Measurements from ENCODE around the gene ARL6IP5.

Gene ARL6IP5

DNA sequence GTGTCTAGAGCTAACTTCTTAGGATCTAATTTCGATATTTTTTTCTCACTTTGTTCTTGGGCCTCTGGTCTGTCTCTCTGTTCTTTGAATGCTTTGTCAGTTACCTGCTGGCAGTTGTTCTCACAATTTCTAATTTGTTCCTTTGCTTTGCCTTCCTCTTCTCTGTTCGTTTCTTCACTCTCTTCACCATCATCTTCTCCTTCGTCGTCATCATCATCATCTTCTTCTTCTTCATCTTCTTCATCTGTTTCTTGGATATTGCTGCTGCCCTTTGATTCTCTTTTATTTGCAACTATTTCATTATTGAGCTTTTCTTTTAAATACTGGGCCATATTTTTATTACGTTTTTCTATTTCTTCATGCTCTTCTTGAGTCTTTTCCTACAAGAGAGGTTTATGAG, 34.9 kb downstream of the ARL6IP5 start:
- H3K9me3 ChIP-seq (ENCODE audit: insufficient read depth, low read depth, low read length) = no peaks in the 10 kb centered on the region
- no peaks in the 10 kb centered on the region for H3K27me3 ChIP-seq (ENCODE audit: insufficient read depth, low read length, poor library complexity, severe bottlenecking)
- H3K79me2 ChIP-seq (ENCODE audit: insufficient read depth, low read length) = no peaks in the 10 kb centered on the region
- no peak overlapping the region for H3K9ac ChIP-seq (ENCODE audit: low read depth, low read length, poor library complexity, severe bottlenecking)
- no peak overlapping the region for H2AFZ ChIP-seq (ENCODE audit: low read length)
- H3K4me1 ChIP-seq (ENCODE audit: insufficient read depth, low read length, poor library complexity, severe bottlenecking) = no peaks in the 10 kb centered on the region
- H3F3A ChIP-seq (ENCODE audit: low read depth) = no peaks in the 10 kb centered on the region
- no peaks in the 10 kb centered on the region for H3K36me3 ChIP-seq (ENCODE audit: insufficient read depth, low read length)
- no peak overlapping the region for H3K4me2 ChIP-seq (ENCODE audit: low read depth, low read length, poor library complexity, severe bottlenecking)
- no peaks in the 10 kb centered on the region for H3K9me2 ChIP-seq (replicated peaks; ENCODE audit: low read depth, low read length)
- TF ChIP-seq, protein P1, sequence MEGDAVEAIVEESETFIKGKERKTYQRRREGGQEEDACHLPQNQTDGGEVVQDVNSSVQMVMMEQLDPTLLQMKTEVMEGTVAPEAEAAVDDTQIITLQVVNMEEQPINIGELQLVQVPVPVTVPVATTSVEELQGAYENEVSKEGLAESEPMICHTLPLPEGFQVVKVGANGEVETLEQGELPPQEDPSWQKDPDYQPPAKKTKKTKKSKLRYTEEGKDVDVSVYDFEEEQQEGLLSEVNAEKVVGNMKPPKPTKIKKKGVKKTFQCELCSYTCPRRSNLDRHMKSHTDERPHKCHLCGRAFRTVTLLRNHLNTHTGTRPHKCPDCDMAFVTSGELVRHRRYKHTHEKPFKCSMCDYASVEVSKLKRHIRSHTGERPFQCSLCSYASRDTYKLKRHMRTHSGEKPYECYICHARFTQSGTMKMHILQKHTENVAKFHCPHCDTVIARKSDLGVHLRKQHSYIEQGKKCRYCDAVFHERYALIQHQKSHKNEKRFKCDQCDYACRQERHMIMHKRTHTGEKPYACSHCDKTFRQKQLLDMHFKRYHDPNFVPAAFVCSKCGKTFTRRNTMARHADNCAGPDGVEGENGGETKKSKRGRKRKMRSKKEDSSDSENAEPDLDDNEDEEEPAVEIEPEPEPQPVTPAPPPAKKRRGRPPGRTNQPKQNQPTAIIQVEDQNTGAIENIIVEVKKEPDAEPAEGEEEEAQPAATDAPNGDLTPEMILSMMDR (conservative IDR thresholded peaks at IDR 0.05; ENCODE audit: low read length) = no peak
- no peak for TF ChIP-seq EZH2phosphoT487 (IDR thresholded peaks at IDR 0.05; ENCODE audit: borderline replicate concordance)
- no peak overlapping the region for H3K4me3 ChIP-seq (ENCODE audit: low read length, poor library complexity, severe bottlenecking)
- no peaks in the 10 kb centered on the region for H4K20me1 ChIP-seq (ENCODE audit: insufficient read depth, low read length, poor library complexity, severe bottlenecking)

DNA sequence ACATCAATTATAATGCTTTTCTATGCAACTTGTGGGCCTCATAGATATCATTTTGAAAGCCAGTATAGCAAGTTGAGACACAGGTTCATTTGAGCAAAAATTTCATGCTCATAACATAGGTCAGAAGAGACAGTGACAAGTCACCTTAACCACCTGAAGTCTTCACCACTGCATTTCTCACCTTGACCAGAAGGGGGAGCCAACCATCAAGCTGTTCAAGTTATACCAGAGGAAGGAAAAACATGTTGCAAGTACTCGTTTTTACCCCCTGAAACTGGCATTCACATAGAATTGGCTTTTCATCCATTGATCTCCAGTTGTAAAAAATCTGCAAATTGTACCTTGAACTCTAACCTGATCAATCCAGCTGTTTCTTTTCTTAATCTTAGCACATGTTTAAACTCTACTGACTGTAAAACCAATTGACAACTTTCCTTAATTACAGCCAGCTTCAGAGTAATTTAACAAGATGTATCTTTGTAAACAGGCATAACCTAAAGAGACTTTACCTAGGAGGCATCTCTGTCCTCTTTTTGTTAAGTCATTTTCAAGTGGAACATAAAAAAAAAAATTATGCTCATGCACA, 36.2 kb downstream of the ARL6IP5 start:
- Histone ChIP-seq H3K4me1 (ENCODE audit: insufficient read depth, low read length, poor library complexity, severe bottlenecking) (no peaks in the 10 kb centered on the region), H3K36me3 (ENCODE audit: insufficient read depth, low read length) (no peaks in the 10 kb centered on the region), H3K9me2 (replicated peaks; ENCODE audit: low read depth, low read length) (no peaks in the 10 kb centered on the region), H3K4me3 (ENCODE audit: low read length, poor library complexity, severe bottlenecking) (no peak overlapping the region), H3F3A (ENCODE audit: low read depth) (no peaks in the 10 kb centered on the region), H3K4me2 (ENCODE audit: low read depth, low read length, poor library complexity, severe bottlenecking) (peak overlapping the region; percentile 40), H4K20me1 (ENCODE audit: insufficient read depth, low read length, poor library complexity, severe bottlenecking) (no peaks in the 10 kb centered on the region), H2AFZ (ENCODE audit: low read length) (peak overlapping the region; percentile 91), H3K9me3 (ENCODE audit: insufficient read depth, low read depth, low read length) (no peaks in the 10 kb centered on the region), H3K79me2 (ENCODE audit: insufficient read depth, low read length) (no peaks in the 10 kb centered on the region), H3K9ac (ENCODE audit: low read depth, low read length, poor library complexity, severe bottlenecking) (no peak overlapping the region), H3K27me3 (ENCODE audit: insufficient read depth, low read length, poor library complexity, severe bottlenecking) (no peaks in the 10 kb centered on the region)
- no peak for TF ChIP-seq EZH2phosphoT487 (IDR thresholded peaks at IDR 0.05; ENCODE audit: borderline replicate concordance)
- TF ChIP-seq, protein P1 (conservative IDR thresholded peaks at IDR 0.05; ENCODE audit: low read length) = peak; percentile 95

DNA sequence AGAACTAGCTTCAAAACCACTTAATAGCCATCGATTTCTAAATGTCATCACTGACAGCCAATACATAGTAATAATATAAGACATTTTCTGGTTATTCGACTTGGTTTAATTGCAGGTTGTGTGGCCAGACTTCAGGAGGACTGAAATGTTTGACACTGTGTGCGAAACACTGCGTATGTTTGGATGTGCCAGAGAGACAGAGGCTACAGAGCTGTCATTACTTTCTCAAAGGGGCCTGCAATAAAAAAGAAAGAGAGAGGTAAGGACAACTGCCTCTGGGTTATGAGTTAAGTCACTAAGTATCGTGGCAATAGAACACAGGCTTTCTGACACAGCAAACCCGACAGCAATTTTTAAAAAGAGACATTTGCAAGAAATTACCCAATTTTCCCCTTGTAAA, 36.8 kb downstream of the ARL6IP5 start:
- H3K79me2 ChIP-seq (ENCODE audit: insufficient read depth, low read length) = no peaks in the 10 kb centered on the region
- no peaks in the 10 kb centered on the region for H4K20me1 ChIP-seq (ENCODE audit: insufficient read depth, low read length, poor library complexity, severe bottlenecking)
- H2AFZ ChIP-seq (ENCODE audit: low read length) = peak overlapping the region; percentile 91
- no peaks in the 10 kb centered on the region for H3K9me2 ChIP-seq (replicated peaks; ENCODE audit: low read depth, low read length)
- H3K9ac ChIP-seq (ENCODE audit: low read depth, low read length, poor library complexity, severe bottlenecking) = no peak overlapping the region
- peak overlapping the region; percentile 40 for H3K4me2 ChIP-seq (ENCODE audit: low read depth, low read length, poor library complexity, severe bottlenecking)
- H3K4me1 ChIP-seq (ENCODE audit: insufficient read depth, low read length, poor library complexity, severe bottlenecking) = no peaks in the 10 kb centered on the region
- no peaks in the 10 kb centered on the region for H3F3A ChIP-seq (ENCODE audit: low read depth)
- H3K36me3 ChIP-seq (ENCODE audit: insufficient read depth, low read length) = no peaks in the 10 kb centered on the region
- H3K4me3 ChIP-seq (ENCODE audit: low read length, poor library complexity, severe bottlenecking) = no peak overlapping the region
- no peaks in the 10 kb centered on the region for H3K27me3 ChIP-seq (ENCODE audit: insufficient read depth, low read length, poor library complexity, severe bottlenecking)
- H3K9me3 ChIP-seq (ENCODE audit: insufficient read depth, low read depth, low read length) = no peaks in the 10 kb centered on the region
- no peak for TF ChIP-seq EZH2phosphoT487 (IDR thresholded peaks at IDR 0.05; ENCODE audit: borderline replicate concordance)
- TF ChIP-seq, protein P1 (conservative IDR thresholded peaks at IDR 0.05; ENCODE audit: low read length) = no peak

Measured in Loucy (cell line).